Measurements from ENCODE around the gene PHC2.

GRCh38 chr1:33344896-33345560, 85.9 kb downstream of the PHC2 start:
- TF ChIP-seq EZH2 (IDR thresholded peaks at IDR 0.05; ENCODE audit: borderline replicate concordance), result no peak
- TF ChIP-seq CTCF (IDR thresholded peaks at IDR 0.05; ENCODE audit: poor library complexity), result no peak
- no peak for TF ChIP-seq EZH2phosphoT487 (IDR thresholded peaks at IDR 0.05; ENCODE audit: low read depth, severe bottlenecking, unreplicated experiment)
